Measurements from ENCODE around the gene NEFH.
"Not testable (repeated sequence)": the region's sequence is repeated elsewhere in the genome, so short reads cannot be mapped to it uniquely, and the experiment has no call there.

The NEFH gene

GRCh38 chr22:29480262-29480511, 169 bp downstream of the NEFH start:
- H3K27me3 Mint-ChIP-seq, result peaks cover 53% of the 10 kb centered on the region

DNA sequence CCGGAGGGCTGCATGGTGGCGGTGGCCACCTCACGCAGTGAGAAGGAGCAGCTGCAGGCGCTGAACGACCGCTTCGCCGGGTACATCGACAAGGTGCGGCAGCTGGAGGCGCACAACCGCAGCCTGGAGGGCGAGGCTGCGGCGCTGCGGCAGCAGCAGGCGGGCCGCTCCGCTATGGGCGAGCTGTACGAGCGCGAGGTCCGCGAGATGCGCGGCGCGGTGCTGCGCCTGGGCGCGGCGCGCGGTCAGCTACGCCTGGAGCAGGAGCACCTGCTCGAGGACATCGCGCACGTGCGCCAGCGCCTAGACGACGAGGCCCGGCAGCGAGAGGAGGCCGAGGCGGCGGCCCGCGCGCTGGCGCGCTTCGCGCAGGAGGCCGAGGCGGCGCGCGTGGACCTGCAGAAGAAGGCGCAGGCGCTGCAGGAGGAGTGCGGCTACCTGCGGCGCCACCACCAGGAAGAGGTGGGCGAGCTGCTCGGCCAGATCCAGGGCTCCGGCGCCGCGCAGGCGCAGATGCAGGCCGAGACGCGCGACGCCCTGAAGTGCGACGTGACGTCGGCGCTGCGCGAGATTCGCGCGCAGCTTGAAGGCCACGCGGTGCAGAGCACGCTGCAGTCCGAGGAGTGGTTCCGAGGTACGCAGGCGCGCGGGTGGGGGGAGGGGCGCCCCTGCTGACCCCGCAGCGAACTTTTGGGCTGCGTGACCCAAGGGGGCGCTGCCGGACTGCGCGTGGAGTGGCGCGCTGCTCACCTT, 670 bp downstream of the NEFH start:
- Mint-ChIP-seq H3K27me3 (peaks cover 53% of the 10 kb centered on the region), H3K27ac (no peak overlapping the region)

More at GRCh38 chr22:29480262-29480511, 169 bp downstream of the NEFH start:
- no peak for ATAC-seq
- H3K4me1 Mint-ChIP-seq, result peaks cover 51% of the 10 kb centered on the region
- no peak overlapping the region for H3K27ac Mint-ChIP-seq
- H3K36me3 Mint-ChIP-seq, result no peaks in the 10 kb centered on the region
- H3K4me3 Mint-ChIP-seq, result no peak overlapping the region
- H3K9me3 Mint-ChIP-seq, result no peaks in the 10 kb centered on the region

DNA sequence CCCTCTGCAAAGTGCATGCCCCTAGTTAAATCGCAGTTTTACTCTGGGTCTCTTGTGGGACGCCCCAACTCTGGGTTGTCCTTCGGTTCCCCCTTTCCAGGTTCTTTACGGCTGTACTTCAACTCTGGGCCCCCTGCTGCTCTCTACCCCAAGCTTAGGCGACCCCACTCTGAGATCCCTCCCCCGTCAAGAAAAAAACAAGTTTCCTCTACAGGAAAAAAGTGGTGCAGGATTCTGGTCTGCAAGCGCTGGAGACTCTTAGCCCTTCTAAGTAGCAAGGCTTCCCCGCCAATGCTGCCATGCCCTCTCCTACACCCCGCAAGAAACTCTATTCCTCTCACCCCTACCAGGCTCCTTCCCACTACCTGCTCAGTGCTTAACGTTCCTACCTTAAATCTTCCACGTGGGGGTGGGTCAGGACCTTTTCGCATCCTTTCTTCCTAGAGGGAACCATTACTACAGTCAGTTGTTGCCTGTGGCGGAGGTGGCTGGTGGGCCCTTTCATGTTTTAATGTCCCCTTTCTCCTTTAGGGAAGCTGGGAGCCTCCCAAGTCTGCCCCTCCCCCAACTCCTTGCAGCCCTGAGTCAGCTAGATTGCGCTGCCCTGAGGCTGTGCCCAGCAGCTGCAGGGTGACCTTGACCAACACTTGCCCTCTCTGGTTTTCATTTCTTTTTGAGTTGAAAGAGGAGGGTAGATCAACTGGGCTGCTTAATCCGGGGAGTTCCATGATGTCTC, 1.4 kb downstream of the NEFH start:
- Mint-ChIP-seq H3K27me3 (peaks cover 60% of the 10 kb centered on the region), H3K4me1 (peaks cover 39% of the 10 kb centered on the region)

More for the DNA sequence above, 670 bp downstream of the NEFH start:
- H3K9me3 Mint-ChIP-seq, result no peaks in the 10 kb centered on the region
- no peak for ATAC-seq
- peaks cover 46% of the 10 kb centered on the region for H3K4me1 Mint-ChIP-seq
- peak overlapping the region; percentile 27 for H3K4me3 Mint-ChIP-seq
- no peaks in the 10 kb centered on the region for H3K36me3 Mint-ChIP-seq

GRCh38 chr22:29482253-29482652, 2.2 kb downstream of the NEFH start:
- H3K27ac Mint-ChIP-seq, result no peak overlapping the region
- H3K4me3 Mint-ChIP-seq, result no peak overlapping the region
- peaks cover 37% of the 10 kb centered on the region for H3K4me1 Mint-ChIP-seq

More for the DNA sequence above, 1.4 kb downstream of the NEFH start:
- no peaks in the 10 kb centered on the region for H3K36me3 Mint-ChIP-seq
- ATAC-seq, result no peak
- H3K4me3 Mint-ChIP-seq, result peak overlapping the region; percentile 27
- H3K27ac Mint-ChIP-seq, result no peak overlapping the region
- H3K9me3 Mint-ChIP-seq, result no peaks in the 10 kb centered on the region

GRCh38 chr22:29482726-29483125, 2.7 kb downstream of the NEFH start:
- Mint-ChIP-seq H3K9me3 (no peaks in the 10 kb centered on the region), H3K27ac (no peak overlapping the region), H3K4me3 (no peak overlapping the region), H3K4me1 (peaks cover 39% of the 10 kb centered on the region), H3K27me3 (peaks cover 63% of the 10 kb centered on the region), H3K36me3 (no peaks in the 10 kb centered on the region)
- no peak for ATAC-seq

More at GRCh38 chr22:29482253-29482652, 2.2 kb downstream of the NEFH start:
- no peak for ATAC-seq
- H3K9me3 Mint-ChIP-seq, result no peaks in the 10 kb centered on the region
- H3K36me3 Mint-ChIP-seq, result no peaks in the 10 kb centered on the region
- peaks cover 63% of the 10 kb centered on the region for H3K27me3 Mint-ChIP-seq

DNA sequence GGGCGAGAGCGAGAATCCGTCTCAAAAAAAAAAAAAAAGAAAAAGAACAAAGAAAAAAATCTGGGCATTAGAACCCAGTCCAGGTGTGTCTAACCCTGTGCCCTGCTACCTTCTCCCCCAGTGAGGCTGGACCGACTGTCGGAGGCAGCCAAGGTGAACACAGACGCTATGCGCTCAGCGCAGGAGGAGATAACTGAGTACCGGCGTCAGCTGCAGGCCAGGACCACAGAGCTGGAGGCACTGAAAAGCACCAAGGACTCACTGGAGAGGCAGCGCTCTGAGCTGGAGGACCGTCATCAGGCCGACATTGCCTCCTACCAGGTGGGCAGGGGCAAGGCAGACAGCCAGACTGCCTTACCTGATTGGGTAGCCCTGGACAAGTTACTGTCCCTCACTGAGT, 3.2 kb downstream of the NEFH start:
- H3K9me3 Mint-ChIP-seq, result no peaks in the 10 kb centered on the region
- ATAC-seq, result no peak
- no peak overlapping the region for H3K27ac Mint-ChIP-seq
- H3K27me3 Mint-ChIP-seq, result peaks cover 58% of the 10 kb centered on the region
- peaks cover 38% of the 10 kb centered on the region for H3K4me1 Mint-ChIP-seq
- no peaks in the 10 kb centered on the region for H3K36me3 Mint-ChIP-seq
- no peak overlapping the region for H3K4me3 Mint-ChIP-seq

GRCh38 chr22:29484642-29485041, 4.6 kb downstream of the NEFH start:
- Mint-ChIP-seq H3K36me3 (no peaks in the 10 kb centered on the region), H3K4me1 (peaks cover 37% of the 10 kb centered on the region), H3K27me3 (peaks cover 44% of the 10 kb centered on the region), H3K27ac (no peak overlapping the region), H3K4me3 (no peak overlapping the region), H3K9me3 (no peaks in the 10 kb centered on the region)
- no peak for ATAC-seq

GRCh38 chr22:29485448-29485847, 5.4 kb downstream of the NEFH start:
- no peak overlapping the region for H3K4me3 Mint-ChIP-seq
- peaks cover 42% of the 10 kb centered on the region for H3K4me1 Mint-ChIP-seq

GRCh38 chr22:29487426-29487986, 7.5 kb downstream of the NEFH start:
- Mint-ChIP-seq H3K4me1 (peaks cover 37% of the 10 kb centered on the region), H3K36me3 (no peaks in the 10 kb centered on the region), H3K27ac (no peak overlapping the region), H3K27me3 (peaks cover 21% of the 10 kb centered on the region), H3K4me3 (no peak overlapping the region), H3K9me3 (no peaks in the 10 kb centered on the region)
- ATAC-seq, result peak; percentile 60

More at GRCh38 chr22:29485448-29485847, 5.4 kb downstream of the NEFH start:
- H3K36me3 Mint-ChIP-seq, result no peaks in the 10 kb centered on the region
- no peak for ATAC-seq
- no peak overlapping the region for H3K27ac Mint-ChIP-seq
- H3K27me3 Mint-ChIP-seq, result peaks cover 38% of the 10 kb centered on the region
- no peaks in the 10 kb centered on the region for H3K9me3 Mint-ChIP-seq

- H3K27me3 Mint-ChIP-seq, result peaks cover 10% of the 10 kb centered on the region
- peak overlapping the region; percentile 0 for H3K4me3 Mint-ChIP-seq
- H3K4me1 Mint-ChIP-seq, result peaks cover 37% of the 10 kb centered on the region
- ATAC-seq, result peak; percentile 69
- peak overlapping the region; percentile 31 for H3K27ac Mint-ChIP-seq
- H3K9me3 Mint-ChIP-seq, H3K36me3 Mint-ChIP-seq: not testable (repeated sequence)
Measured at GRCh38 chr22:29489127-29489780, 9.2 kb downstream of the NEFH start.

GRCh38 chr22:29491012-29491411, 11.0 kb downstream of the NEFH start:
- ATAC-seq, result no peak
- Mint-ChIP-seq H3K36me3 (peaks cover 17% of the 10 kb centered on the region), H3K4me3 (no peak overlapping the region), H3K27me3 (peaks cover 8% of the 10 kb centered on the region), H3K27ac (no peak overlapping the region), H3K9me3 (peaks cover 6% of the 10 kb centered on the region), H3K4me1 (peaks cover 37% of the 10 kb centered on the region)

GRCh38 chr22:29493636-29494035, 13.6 kb downstream of the NEFH start:
- H3K9me3 Mint-ChIP-seq, result peaks cover 6% of the 10 kb centered on the region
- peaks cover 21% of the 10 kb centered on the region for H3K4me1 Mint-ChIP-seq
- H3K27me3 Mint-ChIP-seq, result no peaks in the 10 kb centered on the region
- peaks cover 17% of the 10 kb centered on the region for H3K36me3 Mint-ChIP-seq
- H3K4me3 Mint-ChIP-seq, result no peak overlapping the region
- no peak overlapping the region for H3K27ac Mint-ChIP-seq
- ATAC-seq, result no peak

DNA sequence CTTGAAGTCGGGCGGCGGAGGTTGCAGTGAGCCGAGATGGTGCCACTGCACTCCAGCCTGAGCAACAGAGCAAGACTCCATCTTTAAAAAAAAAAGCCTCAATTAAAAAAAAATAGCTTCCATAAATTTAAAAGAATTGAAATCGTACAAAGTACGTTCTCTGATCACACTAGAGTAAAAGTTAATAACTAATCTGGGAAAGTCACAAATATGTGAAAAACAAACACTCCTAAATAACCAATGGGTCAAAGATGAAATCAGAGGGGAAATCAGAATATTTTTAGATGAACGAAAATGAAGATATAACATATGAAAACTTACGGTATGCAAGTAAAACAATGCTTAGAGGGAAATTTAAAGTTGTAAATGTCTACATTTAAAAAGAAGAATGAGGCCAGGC, 19.8 kb downstream of the NEFH start:
- Mint-ChIP-seq H3K27me3 (no peaks in the 10 kb centered on the region), H3K27ac (no peak overlapping the region), H3K4me1 (no peaks in the 10 kb centered on the region), H3K9me3 (peaks cover 3% of the 10 kb centered on the region), H3K36me3 (peaks cover 32% of the 10 kb centered on the region), H3K4me3 (no peak overlapping the region)
- ATAC-seq, result no peak

GRCh38 chr22:29503811-29504372, 23.9 kb downstream of the NEFH start:
- no peak for ATAC-seq
- Mint-ChIP-seq H3K4me1 (no peaks in the 10 kb centered on the region), H3K27me3 (no peaks in the 10 kb centered on the region), H3K27ac (no peak overlapping the region), H3K36me3 (peaks cover 47% of the 10 kb centered on the region), H3K9me3 (no peaks in the 10 kb centered on the region), H3K4me3 (no peak overlapping the region)

- Mint-ChIP-seq H3K9me3 (no peaks in the 10 kb centered on the region), H3K36me3 (peaks cover 64% of the 10 kb centered on the region)
Measured at GRCh38 chr22:29509298-29509697, 29.3 kb downstream of the NEFH start.

More at GRCh38 chr22:29509298-29509697, 29.3 kb downstream of the NEFH start:
- no peaks in the 10 kb centered on the region for H3K27me3 Mint-ChIP-seq
- no peak for ATAC-seq
- no peak overlapping the region for H3K4me3 Mint-ChIP-seq
- H3K4me1 Mint-ChIP-seq, result peaks cover 14% of the 10 kb centered on the region
- H3K27ac Mint-ChIP-seq, result peak overlapping the region; percentile 50

All from stimulated activated memory B cell treated with anti-CD40 and anti-IgM and Interleukin-4, amounts not matched to agents 10 μg/mL and 1 μg/mL and 100 μg/mL, for 72 hours (primary cell).